Bronchial epithelial cell (primary cell): ENCODE results near the gene KLHL14. TPM values are rescaled to one million over a fixed set of nuclear protein-coding genes. Genes with fewer than 3 reads are reported as not detected.

Source experiments
- DNase-seq: peaks from one replicate; pipeline ENCODE4 v3.0.0-alpha.2; 2010; ENCODE audit warnings: low read depth
- FAIRE-seq: peaks from 2 replicates; lab custom pipeline; 2011; peaks lifted over from hg19 to GRCh38; lab: Jason Lieb, UNC
- H3K27me3 ChIP-seq: 2 replicates; pipeline ENCODE4 v1.5.1; 2011; ENCODE audit warnings: low read length; ENCODE audit not compliant: control insufficient read depth, insufficient read depth
- H3K36me3 ChIP-seq: 2 replicates; pipeline ENCODE4 v1.5.1; 2011; ENCODE audit warnings: low read length; ENCODE audit not compliant: control insufficient read depth, insufficient read depth
- H3K4me3 ChIP-seq: 2 replicates; pipeline ENCODE4 v1.5.1; 2011; ENCODE audit warnings: mild to moderate bottlenecking, low read depth, low read length, control low read depth
- total RNA-seq: library from RNA; depleted of rRNA; stranded (reverse); fragments of >200 nt; gene quantifications from 2 replicates; pipeline ENCODE4 v1.2.1, GENCODE V29; 2014
- TF ChIP-seq, protein P1 (sequence below): IDR thresholded peaks from 2 replicates; pipeline ENCODE4 v1.5.1; 2011; ENCODE audit warnings: mild to moderate bottlenecking, moderate library complexity, low read length, control low read depth, inconsistent platforms; ENCODE audit not compliant: insufficient read depth, severe bottlenecking

The KLHL14 gene
- total RNA-seq, 1 donor from 2014 or later: not detected

- TF ChIP-seq, protein P1, sequence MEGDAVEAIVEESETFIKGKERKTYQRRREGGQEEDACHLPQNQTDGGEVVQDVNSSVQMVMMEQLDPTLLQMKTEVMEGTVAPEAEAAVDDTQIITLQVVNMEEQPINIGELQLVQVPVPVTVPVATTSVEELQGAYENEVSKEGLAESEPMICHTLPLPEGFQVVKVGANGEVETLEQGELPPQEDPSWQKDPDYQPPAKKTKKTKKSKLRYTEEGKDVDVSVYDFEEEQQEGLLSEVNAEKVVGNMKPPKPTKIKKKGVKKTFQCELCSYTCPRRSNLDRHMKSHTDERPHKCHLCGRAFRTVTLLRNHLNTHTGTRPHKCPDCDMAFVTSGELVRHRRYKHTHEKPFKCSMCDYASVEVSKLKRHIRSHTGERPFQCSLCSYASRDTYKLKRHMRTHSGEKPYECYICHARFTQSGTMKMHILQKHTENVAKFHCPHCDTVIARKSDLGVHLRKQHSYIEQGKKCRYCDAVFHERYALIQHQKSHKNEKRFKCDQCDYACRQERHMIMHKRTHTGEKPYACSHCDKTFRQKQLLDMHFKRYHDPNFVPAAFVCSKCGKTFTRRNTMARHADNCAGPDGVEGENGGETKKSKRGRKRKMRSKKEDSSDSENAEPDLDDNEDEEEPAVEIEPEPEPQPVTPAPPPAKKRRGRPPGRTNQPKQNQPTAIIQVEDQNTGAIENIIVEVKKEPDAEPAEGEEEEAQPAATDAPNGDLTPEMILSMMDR: no peak
- FAIRE-seq (no peak), DNase-seq (no peak)
- Histone ChIP-seq H3K4me3 (no peak overlapping the region), H3K27me3 (peaks cover 32% of the 10 kb centered on the region), H3K36me3 (no peaks in the 10 kb centered on the region)
Measured at GRCh38 chr18:32769586-32770053, 3.2 kb downstream of the KLHL14 start.

DNA sequence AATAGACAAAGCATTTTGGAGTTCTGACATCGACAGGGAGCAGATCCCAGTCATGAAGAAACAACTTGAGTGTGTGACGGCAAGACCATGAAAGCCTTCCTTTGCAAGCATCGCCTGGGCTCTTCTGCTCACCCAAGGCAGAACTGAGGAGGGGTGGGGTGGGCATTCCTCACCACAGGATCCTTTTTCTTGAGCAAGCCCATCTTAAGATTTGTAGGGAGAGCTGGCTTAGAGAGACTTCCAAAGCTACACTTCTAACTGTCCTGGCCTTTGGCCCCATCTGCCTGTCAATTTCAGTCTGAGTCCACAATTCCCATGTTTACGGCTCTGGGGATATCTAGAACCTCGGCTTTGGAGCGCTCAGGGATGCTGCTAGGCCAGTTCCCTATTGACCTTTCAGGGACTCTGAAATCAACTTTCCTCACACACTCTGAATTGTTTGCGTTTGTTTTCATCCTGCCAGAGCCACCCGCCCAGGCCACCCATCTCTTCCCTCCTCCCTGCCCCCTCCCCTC is 3.7 kb downstream of the KLHL14 start:
- TF ChIP-seq, protein P1: no peak
- peaks cover 32% of the 10 kb centered on the region for H3K27me3 ChIP-seq
- no peaks in the 10 kb centered on the region for H3K36me3 ChIP-seq
- no peak for DNase-seq
- FAIRE-seq: no peak
- H3K4me3 ChIP-seq: no peak overlapping the region

- H3K4me3 ChIP-seq: no peak overlapping the region
- DNase-seq (no peak), FAIRE-seq (no peak)
- peaks cover 31% of the 10 kb centered on the region for H3K27me3 ChIP-seq
- no peaks in the 10 kb centered on the region for H3K36me3 ChIP-seq
- TF ChIP-seq, protein P1: no peak
Measured at GRCh38 chr18:32767400-32767799, 5.4 kb downstream of the KLHL14 start.

DNA sequence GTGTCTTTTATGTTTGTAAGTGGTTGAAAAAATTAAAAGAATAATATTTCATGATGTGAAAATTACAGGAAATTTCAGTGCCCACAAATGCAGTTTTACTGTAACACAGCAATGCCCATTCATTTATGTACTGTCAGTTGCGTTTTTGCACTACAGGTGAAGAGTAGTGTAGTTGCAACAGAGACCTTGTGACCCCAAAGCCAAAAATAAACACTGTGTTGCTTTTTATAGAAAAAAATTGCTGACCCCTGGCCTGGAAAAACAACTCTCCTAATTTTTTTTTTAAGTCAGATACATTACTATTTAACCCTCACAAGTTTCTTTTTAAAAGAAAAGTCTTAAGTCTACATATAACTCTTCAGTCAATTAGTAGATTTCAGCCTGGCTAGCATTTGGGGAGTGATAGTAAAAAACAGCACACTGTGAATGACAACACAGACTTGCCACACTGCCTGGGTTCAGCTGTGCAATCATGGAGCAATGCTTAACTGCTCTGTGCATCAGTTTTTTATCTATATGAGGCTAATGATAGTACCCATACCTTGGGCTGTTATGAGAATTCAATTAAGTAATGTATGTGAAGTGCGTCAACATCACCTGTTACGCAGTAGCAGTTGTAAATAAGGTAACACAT is 8.1 kb downstream of the KLHL14 start:
- FAIRE-seq: no peak

DNA sequence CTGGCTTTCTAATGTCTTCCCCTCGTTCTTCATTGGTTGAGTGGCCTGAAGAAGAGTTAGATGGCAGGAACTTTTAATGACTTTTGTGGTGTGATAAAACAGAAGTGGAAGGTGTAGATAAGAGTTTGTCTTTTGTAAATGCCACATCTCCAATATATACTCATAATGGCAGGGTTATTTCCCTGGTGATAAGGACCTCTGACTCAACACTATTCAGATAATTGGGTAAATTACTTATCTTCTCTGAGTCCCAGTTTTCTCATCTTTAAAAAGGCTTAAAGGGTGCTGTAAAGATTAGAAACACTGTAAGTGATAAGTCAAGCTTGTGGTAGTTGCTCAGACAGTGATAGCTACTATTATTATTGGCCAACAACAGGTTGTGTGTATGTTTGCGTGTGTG is 9.5 kb downstream of the KLHL14 start:
- Histone ChIP-seq H3K27me3 (no peaks in the 10 kb centered on the region), H3K4me3 (no peak overlapping the region), H3K36me3 (no peaks in the 10 kb centered on the region)
- FAIRE-seq (no peak), DNase-seq (no peak)
- TF ChIP-seq, protein P1: no peak

More for the DNA sequence above, 8.1 kb downstream of the KLHL14 start:
- TF ChIP-seq, protein P1: no peak
- DNase-seq: no peak
- Histone ChIP-seq H3K4me3 (no peak overlapping the region), H3K27me3 (peaks cover 10% of the 10 kb centered on the region), H3K36me3 (no peaks in the 10 kb centered on the region)
